Posterior vena cava (tissue), 2 donors: ENCODE data around the gene VTI1A. TPM values are rescaled to one million over a fixed set of nuclear protein-coding genes. Genes with fewer than 3 reads are reported as not detected.

Experiments
- DNase-seq: peaks from one replicate; pipeline ENCODE4 v3.0.0-alpha.2; 2020; ENCODE audit warnings: low spot score
- intact Hi-C, 2 donors: fragments of 100-400 bp; cut with DNase I; formaldehyde crosslinking; loops; one replicate each; pipeline versions ENCODE4 v1.14.1 to v1.14.2; 2022 to 2023
- total RNA-seq, 2 donors: library from RNA; stranded (reverse); fragmentation: NEBNext Ultra II Directional; extraction: Animal tissue kit (Norgen Biotek cat#: 25700); gene quantifications; one replicate each; pipeline ENCODE4 v1.2.1, GENCODE V29; 2021
- donor health status: DM: yes; HTN: yes; CAD: no.
- donor health status: DM: yes; HTN: yes; CAD: no.

Gene VTI1A
- total RNA-seq, 2 donors from 2014 or later = 32.3 to 35.5 TPM

DNA sequence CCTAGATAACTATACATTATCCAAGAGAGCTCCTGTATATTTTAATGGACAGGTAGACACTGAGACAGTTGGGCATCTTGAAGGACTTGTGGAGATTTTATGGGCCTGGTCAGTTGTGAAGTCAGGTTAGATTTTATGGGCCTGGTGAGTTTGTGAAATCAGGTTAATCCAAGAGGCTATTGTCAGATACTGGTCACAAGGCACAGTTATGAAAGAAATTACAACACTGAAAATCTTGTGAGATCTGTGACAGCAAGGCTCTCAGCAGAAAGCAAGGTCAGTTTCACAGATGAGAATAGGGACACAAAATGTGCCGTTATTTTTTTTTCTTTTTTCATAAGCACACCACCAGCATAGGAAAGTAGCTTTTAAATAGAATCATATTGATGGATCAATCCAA is 167.6 kb downstream of the VTI1A start:
- intact Hi-C loops = no loop called here
- DNase-seq = no peak

DNA sequence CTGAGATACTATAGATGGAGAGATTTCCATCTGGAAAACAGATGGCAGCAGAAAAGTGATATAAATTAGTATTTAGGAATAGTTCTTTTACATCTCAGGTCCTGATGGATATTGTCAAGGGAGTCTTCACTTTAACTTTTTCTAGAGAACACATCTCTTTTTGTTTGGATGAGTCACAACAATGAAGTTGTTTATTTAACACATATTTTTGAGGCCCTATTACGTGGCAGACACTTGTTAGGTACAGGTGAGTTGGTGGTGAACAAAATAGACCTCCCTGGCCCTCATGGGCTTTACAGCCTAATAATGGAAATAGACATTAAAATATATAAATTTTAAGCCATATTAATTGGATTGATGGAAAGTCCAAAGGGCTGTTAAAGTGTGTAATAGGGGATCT is 168.3 kb downstream of the VTI1A start:
- intact Hi-C loops = no loop called here

DNA sequence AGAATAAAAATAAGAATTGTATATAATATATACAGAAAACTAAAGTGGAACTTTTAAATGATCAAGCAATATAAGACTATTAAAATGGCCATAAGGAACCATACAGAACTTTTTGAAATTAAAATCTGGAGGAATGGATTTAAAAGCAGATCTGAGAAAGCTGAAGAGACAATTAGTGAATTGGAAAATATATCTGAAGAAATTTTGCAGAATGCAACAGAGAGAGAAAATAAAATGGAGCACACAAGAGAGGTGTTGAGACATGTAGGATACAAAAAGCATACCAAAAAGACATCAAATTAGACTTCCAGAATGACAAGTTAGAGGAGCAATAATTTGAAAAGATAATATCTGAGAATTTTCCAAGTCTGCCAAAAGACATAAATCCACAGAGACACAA is 169.6 kb downstream of the VTI1A start:
- no peak for DNase-seq
- intact Hi-C loops = no loop called here

More for the DNA sequence above, 168.3 kb downstream of the VTI1A start:
- DNase-seq = no peak

DNA sequence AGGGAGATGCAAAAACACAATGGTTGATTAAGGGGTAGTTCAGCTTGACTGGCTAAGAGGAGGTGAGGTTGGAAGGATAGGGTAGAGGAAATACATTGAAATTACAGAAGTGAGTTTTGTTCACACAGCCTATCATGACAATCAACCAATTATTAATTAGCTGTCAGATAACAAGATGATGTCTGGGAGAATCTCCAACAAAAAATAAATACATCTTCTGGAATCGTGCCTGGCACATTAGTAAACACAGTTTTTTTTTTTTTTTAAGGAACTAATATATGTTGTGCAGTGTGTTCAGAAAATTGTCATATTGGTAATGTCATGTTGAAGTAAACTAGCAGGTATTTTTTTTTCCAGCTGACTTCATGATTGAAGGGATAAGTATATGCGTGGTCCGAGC is 171.8 kb downstream of the VTI1A start:
- no peak for DNase-seq
- intact Hi-C loops = no loop called here

DNA sequence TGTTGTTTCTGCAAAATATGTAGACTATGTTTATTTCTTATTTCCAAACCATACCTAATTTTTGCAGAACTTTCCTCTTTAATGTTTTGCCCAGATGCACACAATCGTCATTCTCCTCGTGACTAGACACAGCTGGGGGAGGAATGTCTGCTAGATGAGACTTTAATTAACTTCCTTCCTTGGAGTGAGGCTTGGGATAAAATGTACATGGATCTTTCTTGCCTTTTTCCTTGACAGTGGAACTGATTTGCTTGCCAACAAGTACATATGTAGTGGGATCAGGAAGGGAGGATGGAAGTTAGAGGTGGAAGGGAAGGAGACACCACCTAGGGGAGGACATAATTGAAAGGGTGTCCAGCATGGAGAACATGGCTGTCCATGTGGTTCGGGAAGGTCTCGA is 172.5 kb downstream of the VTI1A start:
- no peak for DNase-seq
- intact Hi-C loops = no loop called here

DNA sequence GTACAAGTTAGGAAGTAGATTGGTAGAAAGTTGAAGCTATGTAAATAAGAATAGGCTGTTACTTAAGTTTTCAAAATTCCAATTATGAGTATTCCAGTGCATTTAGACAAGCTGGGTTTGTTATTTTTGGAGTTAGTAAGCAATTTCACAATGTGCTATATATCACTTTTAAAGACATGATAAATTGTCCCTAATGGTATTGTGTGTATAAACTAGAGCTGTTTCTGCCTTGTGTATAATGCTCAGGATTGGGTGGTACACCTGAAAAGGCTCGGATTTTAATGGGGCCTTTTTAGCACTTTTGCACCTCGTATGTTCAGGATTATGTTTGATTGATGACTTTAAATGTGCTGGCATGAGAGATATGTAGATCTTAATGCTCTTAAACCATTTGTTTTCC is 175.8 kb downstream of the VTI1A start:
- no peak for DNase-seq
- intact Hi-C loops = no loop called here

DNA sequence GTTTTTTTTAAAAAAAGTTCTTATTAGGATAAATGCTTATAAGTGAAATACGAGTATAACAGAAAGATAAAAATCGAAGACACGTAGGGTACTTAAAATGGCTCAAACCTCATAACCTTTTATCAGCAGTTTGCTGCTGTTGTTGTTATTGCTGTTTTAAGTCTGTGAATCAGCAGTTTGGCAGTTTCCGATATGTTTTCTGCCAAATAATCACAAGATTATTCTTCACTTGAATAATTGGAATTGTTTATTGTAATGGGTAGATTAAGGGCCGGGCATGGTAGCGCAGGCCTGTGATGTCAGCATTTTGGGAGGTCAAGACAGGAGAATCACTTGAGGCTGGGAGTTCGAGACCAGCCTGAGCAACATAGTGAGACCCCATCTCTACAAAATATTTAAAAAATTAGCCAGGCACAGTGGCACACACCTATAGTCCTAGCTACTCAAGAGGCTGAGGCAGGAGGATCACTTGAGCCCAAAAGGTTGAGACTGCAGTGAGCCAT is 177.6 kb downstream of the VTI1A start:
- intact Hi-C loops = no loop called here
- DNase-seq = no peak

DNA sequence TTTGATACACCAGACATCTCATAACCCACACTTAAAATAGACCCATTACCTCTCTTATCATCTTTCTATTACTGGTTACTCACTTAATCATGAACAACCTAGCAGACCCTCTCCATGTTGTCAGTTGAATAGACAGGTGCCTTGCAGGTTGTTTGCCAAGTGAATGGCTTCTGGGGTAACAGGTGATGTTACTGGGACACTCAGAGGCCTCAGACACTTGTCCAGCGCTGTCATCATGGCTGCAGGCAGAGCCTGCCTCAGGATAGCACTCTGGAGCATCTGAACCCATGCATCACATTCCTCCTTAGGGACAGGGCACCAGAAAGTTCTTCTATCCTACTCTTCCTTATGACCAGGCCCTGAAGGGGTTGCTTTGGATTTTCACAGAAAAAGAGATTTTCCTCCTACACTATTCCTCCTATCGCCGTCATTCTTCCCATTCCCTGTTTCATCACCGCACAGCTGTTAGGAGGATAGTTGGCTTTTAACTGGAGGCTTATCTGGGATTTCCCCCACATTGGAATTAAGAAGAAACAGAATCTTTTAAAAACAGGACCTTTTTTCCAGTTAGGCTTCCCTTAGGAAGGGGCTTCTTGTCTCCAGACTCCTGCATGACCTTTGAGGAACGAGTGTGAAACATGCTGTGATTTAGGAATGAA is 182.1 kb downstream of the VTI1A start:
- DNase-seq = no peak
- intact Hi-C loops = no loop called here

DNA sequence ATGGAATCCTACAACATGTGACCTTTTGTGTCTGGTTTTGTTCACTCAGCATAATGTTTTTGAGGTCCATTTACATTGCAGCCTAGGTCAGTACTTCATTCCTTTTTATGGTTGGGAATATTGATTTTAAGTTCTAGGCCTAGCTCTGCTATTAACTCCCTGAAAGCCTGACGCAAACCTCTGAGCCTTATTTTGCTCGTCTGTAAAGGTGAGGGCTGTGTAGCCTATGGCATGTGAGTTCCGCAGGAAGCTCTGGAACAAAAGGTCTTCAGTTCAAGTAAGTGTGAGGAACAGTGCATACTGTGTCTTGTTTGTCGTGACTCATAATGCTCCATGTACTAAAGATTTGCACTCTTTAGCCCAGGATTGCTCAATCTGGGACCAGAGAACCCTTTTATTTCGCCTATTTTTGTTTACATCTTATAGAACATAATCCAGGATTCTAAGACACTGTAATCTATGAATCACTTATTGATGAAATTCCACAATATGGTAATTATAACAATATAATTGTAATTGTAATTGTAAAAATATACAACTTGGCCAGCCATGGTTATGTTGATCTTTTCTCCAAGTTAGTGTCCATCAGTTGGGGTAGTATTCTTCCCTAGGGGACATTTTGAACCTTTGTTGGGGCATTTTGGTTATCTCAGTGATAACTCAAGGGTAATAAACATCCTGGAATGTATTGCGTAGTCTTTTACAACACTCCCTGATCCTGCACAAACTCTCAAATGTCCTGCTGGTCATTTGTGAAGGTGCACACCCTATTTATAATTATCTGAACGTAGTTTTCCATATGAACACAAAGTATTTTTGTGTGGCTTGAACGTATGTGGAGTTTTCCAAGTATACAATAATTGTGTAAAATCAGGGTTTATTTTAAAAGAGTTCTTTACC is 184.7 kb downstream of the VTI1A start:
- no peak for DNase-seq
- intact Hi-C loops = no loop called here

DNA sequence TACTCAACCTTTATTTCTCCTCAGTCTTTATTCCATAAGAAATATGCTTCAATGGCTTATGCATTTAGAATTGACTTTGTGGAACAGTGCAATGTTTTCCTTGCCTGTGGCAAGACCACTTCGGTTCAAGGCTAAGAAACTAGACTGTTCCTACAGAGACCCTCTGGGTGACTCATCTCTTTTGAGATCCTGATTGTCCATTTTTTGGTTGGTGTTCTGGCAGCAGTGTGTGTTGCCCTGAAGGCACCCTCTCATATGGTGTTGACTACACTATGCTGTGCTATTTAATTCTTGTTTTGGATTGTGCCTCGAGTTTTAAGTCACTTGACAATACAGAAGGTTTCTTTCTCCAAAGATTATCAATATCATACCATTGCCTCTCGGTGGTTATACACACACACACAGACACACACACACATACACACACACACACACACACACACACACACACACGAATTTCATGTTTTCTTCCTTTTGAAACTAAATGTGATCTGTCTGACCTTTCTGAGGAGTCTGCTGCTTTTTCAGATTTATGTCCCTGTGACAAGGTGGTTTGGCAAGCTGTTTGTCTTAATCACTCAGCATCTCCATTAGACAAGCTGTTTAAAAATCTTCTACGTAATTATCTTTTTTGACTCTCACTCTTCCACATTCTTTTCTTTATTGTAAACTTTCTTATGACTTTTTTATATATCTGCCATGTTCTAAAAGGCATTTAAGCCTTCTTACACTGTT is 187.2 kb downstream of the VTI1A start:
- no peak for DNase-seq
- intact Hi-C loops = no loop called here

DNA sequence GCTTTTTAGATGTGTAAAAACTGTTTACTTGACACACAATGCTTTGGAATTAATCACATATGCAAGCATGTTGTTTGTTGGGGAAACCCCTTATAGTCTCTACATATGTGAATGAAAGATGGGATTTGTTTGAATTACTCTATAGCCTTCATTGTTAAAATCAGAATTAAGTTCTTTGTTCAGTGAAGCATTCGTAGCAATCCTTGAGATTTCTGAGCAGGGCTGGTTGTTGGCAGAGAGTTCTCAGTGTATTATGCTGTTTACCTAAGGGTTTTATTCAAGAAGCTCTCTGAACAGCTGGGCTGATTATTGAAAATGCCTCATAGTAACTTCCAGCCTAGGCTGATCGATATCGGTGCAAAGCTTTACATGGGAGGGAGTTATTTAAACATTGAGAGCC is 190.9 kb downstream of the VTI1A start:
- intact Hi-C loops = no loop called here
- no peak for DNase-seq

DNA sequence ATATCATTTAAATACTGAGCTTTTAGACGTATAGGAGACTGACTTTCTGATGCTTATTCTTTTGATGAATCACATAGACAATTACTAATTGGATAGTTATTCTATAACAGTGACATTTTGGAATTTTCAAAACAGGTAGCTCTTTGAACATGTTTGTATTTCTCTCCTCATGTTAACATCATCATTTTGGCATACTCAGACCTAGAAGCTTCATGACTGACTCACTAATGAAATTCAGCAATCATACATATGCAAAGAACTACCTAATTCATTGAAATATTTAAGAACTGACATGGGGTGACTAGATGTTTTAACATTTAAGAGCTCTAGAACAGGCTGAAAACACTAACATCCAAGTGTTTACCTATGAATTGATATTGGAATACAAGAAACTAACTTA is 192.3 kb downstream of the VTI1A start:
- no peak for DNase-seq
- intact Hi-C loops = no loop called here

DNA sequence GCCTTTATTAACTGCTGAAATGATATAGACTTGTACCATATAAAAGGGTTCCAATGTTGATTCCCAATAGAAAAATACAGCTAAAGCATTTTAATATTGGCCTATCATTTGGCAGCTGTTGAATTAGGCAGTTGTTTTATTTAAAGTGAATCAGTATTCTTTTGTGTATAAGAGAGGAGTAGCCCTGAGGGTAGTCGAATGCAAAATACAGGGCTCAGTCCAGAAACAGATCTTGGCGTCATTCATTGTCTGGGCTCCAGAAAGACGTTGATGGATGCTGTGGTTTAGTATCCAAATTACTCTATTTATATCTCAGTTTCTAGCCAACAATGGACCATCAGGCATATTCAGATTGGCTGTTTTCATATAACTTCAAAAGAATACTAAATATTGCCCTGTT is 193.6 kb downstream of the VTI1A start:
- DNase-seq = no peak
- intact Hi-C loops = no loop called here

DNA sequence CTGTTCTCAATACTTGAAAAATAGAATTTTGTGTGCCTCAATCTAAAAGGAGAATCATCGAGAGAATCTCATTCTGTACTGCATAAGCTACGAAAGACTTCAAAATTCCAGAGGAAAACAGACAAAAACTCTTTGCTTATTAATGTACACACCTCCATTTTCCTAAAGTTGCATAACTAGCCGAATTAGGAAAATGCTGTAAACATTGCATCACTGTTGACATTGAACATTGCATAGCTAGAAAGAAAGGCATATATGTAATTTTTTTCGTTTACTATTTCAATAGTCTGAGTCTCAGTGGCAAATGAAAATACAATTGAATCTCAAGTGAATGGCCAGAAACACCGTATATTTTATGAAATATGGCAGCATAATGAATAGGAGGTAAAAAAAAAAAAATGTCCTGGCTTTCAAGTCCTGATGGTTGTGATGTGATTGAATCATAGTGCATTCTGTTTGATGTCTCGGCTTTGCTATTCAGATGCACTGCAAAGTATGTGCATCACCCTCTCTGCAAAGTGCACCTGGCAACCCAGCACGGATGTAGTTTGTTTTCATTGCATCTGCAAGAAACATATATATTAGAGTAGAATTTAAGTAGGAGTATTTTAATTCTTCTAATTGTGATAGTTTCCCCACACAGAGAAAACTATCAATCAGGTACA is 196.7 kb downstream of the VTI1A start:
- no peak for DNase-seq
- intact Hi-C loops = no loop called here

DNA sequence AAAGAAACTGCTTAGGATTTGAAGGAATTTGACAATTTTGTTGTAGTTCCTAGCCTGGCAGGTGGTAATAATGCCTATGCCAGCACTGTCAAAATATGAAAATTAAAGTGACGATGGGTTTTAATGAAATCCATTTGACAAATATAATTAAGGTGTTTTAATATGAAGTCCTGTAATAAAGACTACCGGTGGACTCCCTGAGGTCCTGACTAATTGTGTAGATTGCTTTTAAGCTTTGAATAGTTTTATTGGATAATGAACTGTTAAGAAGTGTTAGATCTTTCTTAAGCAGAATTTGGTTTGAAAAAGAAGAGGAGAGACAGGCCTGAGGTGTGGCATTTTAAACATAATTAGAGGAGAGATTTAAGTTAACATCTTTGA is 197.2 kb downstream of the VTI1A start:
- no peak for DNase-seq
- intact Hi-C loops = no loop called here

DNA sequence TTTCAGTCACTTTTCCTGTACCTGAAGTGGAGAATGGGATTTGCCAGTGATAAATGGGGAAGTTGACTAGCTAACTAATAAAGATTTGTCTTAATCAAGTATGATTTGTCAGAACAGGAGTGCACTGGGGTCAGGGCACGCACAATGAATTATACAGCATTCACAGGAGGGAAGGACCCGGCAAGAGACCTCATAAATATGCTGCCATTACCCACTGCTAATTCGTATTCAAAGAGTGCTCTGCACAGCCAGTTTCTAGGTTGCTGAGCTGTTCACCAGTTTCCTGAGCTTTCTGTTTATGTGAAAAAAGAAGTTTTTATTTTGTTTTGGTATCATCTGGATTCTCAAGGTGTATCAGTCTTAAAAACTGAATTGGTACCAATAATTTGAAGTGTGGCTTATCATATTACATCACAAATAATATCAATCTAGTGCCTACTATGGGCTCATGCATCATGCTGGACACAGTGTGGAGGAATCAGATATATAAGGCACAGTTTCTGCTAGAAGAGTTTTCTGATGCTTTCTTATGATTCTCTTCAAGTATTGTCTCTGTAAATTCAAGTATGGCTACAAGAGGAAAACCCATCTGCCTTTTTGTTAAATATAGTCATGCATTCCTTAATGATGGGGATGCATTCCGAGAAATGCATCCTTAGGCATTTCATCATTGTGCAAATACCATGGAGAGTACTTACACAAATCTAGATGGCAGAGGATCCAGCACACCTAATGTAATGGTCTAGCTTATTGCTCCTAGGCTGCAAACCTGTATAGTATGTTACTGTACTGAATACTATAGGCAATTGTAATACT is 202.2 kb downstream of the VTI1A start:
- intact Hi-C loops = no loop called here
- no peak for DNase-seq

DNA sequence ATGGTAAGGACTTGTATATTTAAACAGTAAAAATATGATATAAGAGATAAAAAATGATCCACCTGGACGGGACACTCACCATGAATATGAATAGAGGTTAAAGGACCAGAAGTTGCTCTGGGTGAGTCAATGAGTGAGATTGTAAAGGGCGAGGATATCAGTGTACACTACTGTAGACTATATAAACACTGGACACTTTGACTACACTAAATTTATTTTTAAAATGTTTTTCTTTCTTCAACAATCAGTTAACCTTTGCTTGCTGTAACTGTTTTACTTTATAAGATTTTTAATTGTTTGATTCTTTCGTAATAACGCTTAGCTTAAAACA is 202.8 kb downstream of the VTI1A start:
- no peak for DNase-seq

DNA sequence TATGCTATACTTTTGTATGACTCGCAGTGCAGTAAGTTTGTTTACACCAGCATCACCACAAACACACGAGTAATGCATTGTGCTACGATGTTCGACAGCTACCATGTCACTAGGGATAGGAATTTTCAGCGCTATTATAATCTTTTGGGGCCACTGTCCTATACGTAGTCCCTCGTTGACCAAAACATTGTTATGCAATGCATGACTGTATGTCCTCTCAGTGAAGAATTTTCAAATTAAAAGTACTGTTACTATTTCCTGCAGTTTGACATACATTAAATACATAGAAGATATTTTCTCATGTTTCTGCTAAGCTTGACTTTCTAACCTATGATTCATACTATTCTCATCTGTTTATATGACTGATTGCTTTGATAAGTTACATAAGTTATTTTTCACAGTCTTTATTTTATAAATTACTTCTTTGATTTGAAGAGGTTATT is 203.6 kb downstream of the VTI1A start:
- intact Hi-C loops = no loop called here

More for the DNA sequence above, 202.8 kb downstream of the VTI1A start:
- intact Hi-C loops = no loop called here

DNA sequence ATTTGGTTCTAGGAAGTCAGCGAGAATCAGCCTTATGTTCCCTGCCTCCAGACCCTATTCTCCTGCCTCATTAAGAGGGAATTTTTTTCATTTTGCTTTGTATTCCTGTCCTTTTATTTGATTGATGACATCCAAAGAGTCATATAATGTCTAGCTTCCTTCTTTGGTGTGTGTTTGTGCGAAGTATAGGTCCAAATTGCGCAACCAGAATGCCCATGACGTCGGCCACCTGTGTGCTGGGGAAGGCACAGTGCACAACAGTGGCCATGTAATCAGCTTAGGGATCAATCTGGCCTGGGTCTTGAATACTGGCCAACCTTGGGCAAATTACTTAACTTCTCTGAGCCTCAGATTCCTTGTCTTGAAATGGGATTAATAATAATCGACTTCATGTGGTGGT is 206.2 kb downstream of the VTI1A start:
- no peak for DNase-seq
- intact Hi-C loops = no loop called here

More for the DNA sequence above, 203.6 kb downstream of the VTI1A start:
- no peak for DNase-seq
